Right lobe of liver (tissue), 6 donors: Measurements from ENCODE around the gene TMEM238L. TPM values are rescaled to one million over a fixed set of nuclear protein-coding genes. Genes with fewer than 3 reads are reported as not detected.
A peak's percentile ranks its signal among the peaks of the same experiment; 100 is the strongest.

Experiments
- ATAC-seq, 4 donors: fragments of 200-7000 bp; cut with Tn5 transposase; one replicate each; pipeline ENCODE4 v1.9.1; 2020; ENCODE audit warnings: mild to moderate bottlenecking in 4 of 4, moderate library complexity in 4 of 4
- DNase-seq, 3 donors: peaks; one replicate each; pipeline ENCODE4 v3.0.0-alpha.2; 2020
- H3K27ac ChIP-seq, 3 donors: fragments of 200-600 bp; one replicate each; pipeline ENCODE4 v1.8.0; 2022
- H3K27me3 ChIP-seq, 2 donors: fragments of 200-600 bp; one replicate each; pipeline ENCODE4 v1.8.0; 2022
- H3K36me3 ChIP-seq, 4 donors: fragments of 200-600 bp; sonication (generic) in 1 of 4; one replicate each; pipeline versions ENCODE4 v1.5.1 to v1.8.0; 2017 to 2022; ENCODE audit warnings: control low read depth in 1 of 4
- H3K4me1 ChIP-seq, 4 donors: fragments of 200-600 bp; sonication (generic) in 1 of 4; one replicate each; pipeline versions ENCODE4 v1.5.1 to v1.8.0; 2017 to 2022; ENCODE audit warnings: control low read depth in 1 of 4
- H3K4me3 ChIP-seq, 3 donors: fragments of 200-600 bp; one replicate each; pipeline ENCODE4 v1.8.0; 2022
- H3K9me3 ChIP-seq, 4 donors: fragments of 200-600 bp; sonication (generic) in 1 of 4; one replicate each; pipeline versions ENCODE4 v1.5.1 to v1.8.0; 2017 to 2022; ENCODE audit warnings: control low read depth in 1 of 4
- POLR2A ChIP-seq: fragments of 450-650 bp; IDR thresholded peaks from one replicate; pipeline ENCODE4 v1.6.1; 2017; ENCODE audit warnings: antibody characterized with exemption, mild to moderate bottlenecking
- WGBS: methylation state at CpG from one replicate; pipeline ENCODE4 v1.1.6; 2018; ENCODE audit warnings: low coverage, low lambda C conversion rate; ENCODE audit not compliant: insufficient coverage; ENCODE audit errors: missing lambda C conversion rate; 5-methylcytosine and 5-hydroxymethylcytosine counted together
- intact Hi-C, 2 donors: fragments of 100-400 bp; cut with DNase I; formaldehyde crosslinking; loops; one replicate each; pipeline versions ENCODE4 v1.11.2 to v1.14.1; 2022
- total RNA-seq, 6 experiments: library from RNA; depleted of rRNA in 2 of 6; stranded (reverse); fragments of >200 nt in 2 of 6; fragmentation: NEBNext Ultra II Directional in 3 of 6; extraction: Animal tissue kit (Norgen Biotek cat#: 25700) in 3 of 6; gene quantifications; one replicate each; pipeline versions ENCODE4 v1.1.0 to v1.2.4, GENCODE V29; 2016 to 2023
- TF ChIP-seq, protein P1 (sequence below), 4 donors: fragments of 200-600 bp in 3 of 4; fragments of 450-650 bp in 1 of 4; IDR thresholded peaks; one replicate each; pipeline versions ENCODE4 v1.5.1 to v1.8.0; 2016 to 2022; ENCODE audit warnings: antibody characterized with exemption in 4 of 4, mild to moderate bottlenecking in 2 of 4
- donor health status: DM: no; HTN: yes; CAD: no.
- donor health status: DM: no; HTN: no; CAD: no.
- donor health status: DM: no; HTN: no; CAD: no.
- donor health status: DM: no; HTN: yes; CAD: no.
- donor health status: DM: no; HTN: yes; CAD: no.

TMEM238L gene
- total RNA-seq, 6 experiments from 2014 or later = not detected

DNA sequence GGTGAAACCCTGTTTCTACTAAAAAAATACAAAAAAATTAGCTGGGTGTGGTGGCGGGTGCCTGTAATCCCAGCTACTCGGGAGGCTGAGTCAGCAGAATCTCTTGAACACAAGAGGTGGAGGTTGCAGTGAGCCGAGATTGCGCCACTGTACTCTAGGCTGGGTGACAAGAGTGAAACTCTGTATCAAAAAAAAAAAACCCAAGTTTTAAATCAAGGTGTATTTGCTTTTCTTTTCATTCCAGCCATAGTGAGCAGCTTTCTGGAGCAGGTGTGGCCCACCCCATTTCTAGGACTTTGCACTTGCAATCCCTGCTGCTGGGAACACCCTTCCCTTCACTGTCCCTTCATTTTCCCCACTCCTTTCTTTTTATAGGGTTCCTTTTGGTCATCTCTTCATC is 28.8 kb downstream of the TMEM238L start:
- Histone ChIP-seq H3K4me1 (peaks cover 0 to 12% (median 0%) of the 10 kb centered on the region in 4 donors), H3K27ac (no peak overlapping the region), H3K9me3 (no peaks in the 10 kb centered on the region), H3K36me3 (no peaks in the 10 kb centered on the region), H3K4me3 (no peak overlapping the region), H3K27me3 (no peaks in the 10 kb centered on the region)
- WGBS = 45% methylated on average over 4 of the region's 4 CpGs
- TF ChIP-seq, protein P1, sequence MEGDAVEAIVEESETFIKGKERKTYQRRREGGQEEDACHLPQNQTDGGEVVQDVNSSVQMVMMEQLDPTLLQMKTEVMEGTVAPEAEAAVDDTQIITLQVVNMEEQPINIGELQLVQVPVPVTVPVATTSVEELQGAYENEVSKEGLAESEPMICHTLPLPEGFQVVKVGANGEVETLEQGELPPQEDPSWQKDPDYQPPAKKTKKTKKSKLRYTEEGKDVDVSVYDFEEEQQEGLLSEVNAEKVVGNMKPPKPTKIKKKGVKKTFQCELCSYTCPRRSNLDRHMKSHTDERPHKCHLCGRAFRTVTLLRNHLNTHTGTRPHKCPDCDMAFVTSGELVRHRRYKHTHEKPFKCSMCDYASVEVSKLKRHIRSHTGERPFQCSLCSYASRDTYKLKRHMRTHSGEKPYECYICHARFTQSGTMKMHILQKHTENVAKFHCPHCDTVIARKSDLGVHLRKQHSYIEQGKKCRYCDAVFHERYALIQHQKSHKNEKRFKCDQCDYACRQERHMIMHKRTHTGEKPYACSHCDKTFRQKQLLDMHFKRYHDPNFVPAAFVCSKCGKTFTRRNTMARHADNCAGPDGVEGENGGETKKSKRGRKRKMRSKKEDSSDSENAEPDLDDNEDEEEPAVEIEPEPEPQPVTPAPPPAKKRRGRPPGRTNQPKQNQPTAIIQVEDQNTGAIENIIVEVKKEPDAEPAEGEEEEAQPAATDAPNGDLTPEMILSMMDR (IDR thresholded peaks at IDR 0.05) = no peak
- no peak for TF ChIP-seq POLR2A
- peak in 1 of 3 donors; percentile 59 for DNase-seq
- intact Hi-C loops = no loop called here
- ATAC-seq = peak in 3 of 4 donors; percentile 61 to 75 (median 68)

DNA sequence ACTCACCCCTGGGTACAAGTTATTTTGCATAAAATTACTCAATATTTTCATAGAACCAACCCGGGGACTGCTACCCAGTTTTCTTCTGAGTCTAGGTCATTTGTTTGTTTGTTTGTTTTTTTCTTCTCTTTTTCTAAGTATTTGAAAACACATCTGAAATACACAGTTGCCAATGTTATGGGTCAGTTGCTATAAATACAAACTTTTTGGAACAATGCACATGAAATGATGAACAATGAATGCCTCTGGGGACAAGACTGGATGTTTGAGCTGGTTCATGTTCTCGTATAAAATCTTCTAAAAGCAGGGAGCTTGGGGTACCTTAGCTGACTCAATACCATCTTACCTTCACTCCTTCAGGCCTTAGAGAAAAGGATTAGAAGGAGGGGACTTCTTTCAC is 30.5 kb downstream of the TMEM238L start:
- no peak for DNase-seq
- ATAC-seq = no peak
- H3K27ac ChIP-seq = no peak overlapping the region
- no peaks in the 10 kb centered on the region for H3K36me3 ChIP-seq
- no peaks in the 10 kb centered on the region for H3K27me3 ChIP-seq
- H3K9me3 ChIP-seq = no peaks in the 10 kb centered on the region
- TF ChIP-seq POLR2A = no peak
- TF ChIP-seq, protein P1 (IDR thresholded peaks at IDR 0.05) = no peak
- intact Hi-C loops = no loop called here
- peaks cover 0 to 12% (median 0%) of the 10 kb centered on the region in 4 donors for H3K4me1 ChIP-seq
- H3K4me3 ChIP-seq = no peak overlapping the region
- 79% methylated on average over 2 of the region's 2 CpGs for WGBS

DNA sequence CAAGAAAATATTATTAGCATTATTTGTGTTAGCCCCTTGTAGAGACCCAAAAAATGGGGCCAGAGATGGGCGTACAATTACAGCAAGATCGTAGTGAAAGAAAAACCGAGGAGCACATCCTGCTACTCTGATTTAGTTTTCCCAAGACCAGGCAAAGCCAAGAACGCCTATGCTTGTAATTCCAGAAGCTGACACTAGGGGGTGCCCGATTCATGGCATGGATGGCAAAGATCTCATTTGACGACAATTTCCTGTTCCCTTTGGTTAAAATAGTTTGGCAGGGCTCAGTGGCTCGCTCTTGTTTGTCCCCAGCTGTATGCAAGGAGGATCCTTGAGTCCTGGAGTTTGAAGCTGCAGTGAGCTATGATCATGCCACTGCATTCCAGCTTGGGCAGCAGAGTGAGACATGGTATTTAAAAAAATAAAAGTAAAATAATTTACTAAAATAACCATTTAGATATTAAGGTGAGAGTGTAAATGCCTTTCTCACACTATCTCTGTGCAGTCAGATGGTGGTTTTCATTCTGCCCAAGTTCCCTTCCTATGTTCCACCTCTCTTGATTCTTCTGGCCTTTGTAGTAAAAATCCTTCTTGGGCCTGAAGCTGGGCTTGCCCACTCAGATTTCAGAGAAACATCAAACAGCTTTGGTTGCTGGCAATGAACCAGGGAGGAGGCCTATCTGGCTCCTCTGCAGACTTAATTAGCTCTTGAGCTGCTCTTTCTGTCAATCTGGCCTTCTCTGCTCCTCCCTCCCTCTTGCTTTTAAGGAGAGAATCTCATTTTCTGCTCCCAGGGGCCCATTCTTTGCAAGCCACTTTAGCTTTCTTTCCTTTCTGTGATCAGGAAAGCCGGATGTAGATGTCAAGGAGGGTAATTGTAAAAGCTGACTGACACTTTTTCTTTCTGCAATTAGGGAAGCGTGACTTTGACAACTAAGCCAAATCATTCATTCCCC is 31.2 kb downstream of the TMEM238L start:
- ATAC-seq (peak in 3 of 4 donors; percentile 50 to 67 (median 62)), DNase-seq (no peak)
- Histone ChIP-seq H3K9me3 (no peaks in the 10 kb centered on the region), H3K27ac (no peak overlapping the region), H3K4me3 (no peak overlapping the region), H3K27me3 (no peaks in the 10 kb centered on the region), H3K4me1 (peaks cover 0 to 12% (median 0%) of the 10 kb centered on the region in 4 donors), H3K36me3 (no peaks in the 10 kb centered on the region)
- intact Hi-C loops = no loop called here
- WGBS = 55% methylated on average over 9 of the region's 9 CpGs
- TF ChIP-seq, protein P1 (IDR thresholded peaks at IDR 0.05) = peak; percentile 55 to 82 (median 68)
- no peak for TF ChIP-seq POLR2A

DNA sequence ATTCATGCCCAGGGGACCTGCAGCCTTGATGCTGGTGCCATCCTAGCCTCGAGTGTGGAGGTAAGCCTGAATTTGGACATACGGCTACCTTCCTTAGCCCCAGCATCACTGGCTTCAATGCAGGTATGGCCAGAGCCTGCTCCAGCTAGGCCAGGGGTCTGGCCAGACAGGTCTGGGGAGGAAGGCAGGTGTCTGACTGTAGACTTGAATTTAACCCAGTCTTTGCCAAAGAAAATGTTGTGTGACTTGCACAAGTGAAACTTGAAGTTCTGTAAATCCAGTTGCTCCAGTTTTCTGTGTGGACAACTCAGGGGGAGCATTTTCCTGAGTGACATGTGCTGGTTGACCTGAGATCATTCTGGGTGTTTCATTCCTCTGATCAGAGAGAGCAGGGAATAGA is 32.8 kb downstream of the TMEM238L start:
- no peak overlapping the region for H3K4me3 ChIP-seq
- DNase-seq = no peak
- intact Hi-C loops = no loop called here
- WGBS = 86% methylated on average over 2 of the region's 2 CpGs
- peaks cover 0 to 10% (median 0%) of the 10 kb centered on the region in 4 donors for H3K4me1 ChIP-seq
- no peak overlapping the region for H3K27ac ChIP-seq
- no peaks in the 10 kb centered on the region for H3K27me3 ChIP-seq
- peaks cover 0 to 7% (median 0%) of the 10 kb centered on the region in 4 donors for H3K36me3 ChIP-seq
- H3K9me3 ChIP-seq = no peaks in the 10 kb centered on the region
- ATAC-seq = no peak
- no peak for TF ChIP-seq POLR2A
- TF ChIP-seq, protein P1 (IDR thresholded peaks at IDR 0.05) = no peak
